H1 (cell line): Measurements from ENCODE around the gene YBX2. TPM values are rescaled to one million over a fixed set of nuclear protein-coding genes. Genes with fewer than 3 reads are reported as not detected.
A peak's percentile ranks its signal among the peaks of the same experiment; 100 is the strongest.

Experiments
- ASH2L ChIP-seq: fragments of 200-600, 300-600 bp; sonication (generic); IDR thresholded peaks from one replicate; pipeline ENCODE4 v1.7.1; 2017; ENCODE audit warnings: low read length
- FOSL1 ChIP-seq: IDR thresholded peaks from 2 replicates; pipeline ENCODE4 v1.6.1; 2011; ENCODE audit warnings: mild to moderate bottlenecking, low read depth, low read length, moderate library complexity; ENCODE audit not compliant: insufficient read depth
- RNF2 ChIP-seq: fragments of 200-900, 300-1000 bp; sonication (generic); IDR thresholded peaks from 2 replicates; pipeline ENCODE4 v1.7.1; 2016; ENCODE audit warnings: borderline replicate concordance, low read depth, mild to moderate bottlenecking, antibody characterized with exemption, low read length; ENCODE audit not compliant: poor library complexity, severe bottlenecking; ENCODE audit errors: missing control alignments
- SAP30 ChIP-seq: fragments of 300-600 bp; sonication (generic); IDR thresholded peaks from 2 replicates; pipeline ENCODE4 v1.7.1; 2012; ENCODE audit warnings: low read length, moderate library complexity, mild to moderate bottlenecking, inconsistent platforms; ENCODE audit not compliant: insufficient read depth, insufficient replicate concordance
- SP1 ChIP-seq: IDR thresholded peaks from 2 replicates; pipeline ENCODE4 v1.6.1; 2011; ENCODE audit warnings: low read depth, low read length
- TAF7 ChIP-seq: optimal IDR thresholded peaks from 2 replicates; pipeline ENCODE3; 2011; ENCODE audit warnings: low read depth, mild to moderate bottlenecking, inconsistent platforms, low read length, moderate library complexity, borderline replicate concordance
- TBP ChIP-seq: IDR thresholded peaks from 2 replicates; pipeline ENCODE4 v1.6.1; 2011; ENCODE audit warnings: low read depth, low read length, improper control_type of control experiment
- ZNF274 ChIP-seq: IDR thresholded peaks from 2 replicates; pipeline ENCODE4 v1.7.0; 2012; ENCODE audit warnings: low read length, borderline replicate concordance; ENCODE audit errors: extremely low read depth
- polyA plus RNA-seq, 7 experiments: library from polyadenylated mRNA; depleted of rRNA in 3 of 7; stranded (reverse) in 5 of 7; unstranded in 2 of 7; fragments of >200 nt in 5 of 7; fragments of 200-250 nt in 2 of 7; gene quantifications; 1 replicate in 5 of 7; 2 replicates in 1 of 7; 4 replicates in 1 of 7; pipeline versions ENCODE4 v1.2.1 to v1.2.3, GENCODE V29; 2011 to 2013; ENCODE audit warnings: missing spikeins in 2 of 7, mixed read lengths in 2 of 7
- total RNA-seq: library from RNA; stranded (reverse); fragmentation: NEBNext Ultra II Directional; extraction: Animal tissue kit (Norgen Biotek cat#: 25700); gene quantifications from 2 replicates; pipeline ENCODE4 v1.2.1, GENCODE V29; 2021
- TF ChIP-seq, protein P1 (sequence below): IDR thresholded peaks from 2 replicates; pipeline ENCODE4 v1.6.1; 2011; ENCODE audit warnings: low read depth, mild to moderate bottlenecking, low read length; ENCODE audit not compliant: insufficient read depth

YBX2 gene
- total and polyA plus RNA-seq, 2 of the 8 experiments (the other 6 are each of a cell fraction or from before 2014, with no cell fraction given) = 19.2 to 30.5 TPM

- TF ChIP-seq SAP30 (no peak), FOSL1 (no peak), ZNF274 (no peak), TAF7 (no peak), ASH2L (peak; percentile 52), SP1 (peak; percentile 76), TBP (peak; percentile 41; the same call in 1 of the 2 replicates), RNF2 (no peak)
- TF ChIP-seq, protein P1, sequence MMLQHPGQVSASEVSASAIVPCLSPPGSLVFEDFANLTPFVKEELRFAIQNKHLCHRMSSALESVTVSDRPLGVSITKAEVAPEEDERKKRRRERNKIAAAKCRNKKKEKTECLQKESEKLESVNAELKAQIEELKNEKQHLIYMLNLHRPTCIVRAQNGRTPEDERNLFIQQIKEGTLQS = no peak
- TF ChIP-seq, all 59 proteins: peak for 8
These were observed 31.3 kb downstream of the YBX2 start (continued) for GRCh38 chr17:7262935-7263800.
